GM18526 (cell line): ENCODE data around the gene TDRD10.

Experiments used
- POLR2A ChIP-seq: IDR thresholded peaks from 3 replicates; pipeline ENCODE4 v1.6.1; 2011; ENCODE audit not compliant: insufficient read length; ENCODE audit errors: extremely low read depth

Gene TDRD10

DNA sequence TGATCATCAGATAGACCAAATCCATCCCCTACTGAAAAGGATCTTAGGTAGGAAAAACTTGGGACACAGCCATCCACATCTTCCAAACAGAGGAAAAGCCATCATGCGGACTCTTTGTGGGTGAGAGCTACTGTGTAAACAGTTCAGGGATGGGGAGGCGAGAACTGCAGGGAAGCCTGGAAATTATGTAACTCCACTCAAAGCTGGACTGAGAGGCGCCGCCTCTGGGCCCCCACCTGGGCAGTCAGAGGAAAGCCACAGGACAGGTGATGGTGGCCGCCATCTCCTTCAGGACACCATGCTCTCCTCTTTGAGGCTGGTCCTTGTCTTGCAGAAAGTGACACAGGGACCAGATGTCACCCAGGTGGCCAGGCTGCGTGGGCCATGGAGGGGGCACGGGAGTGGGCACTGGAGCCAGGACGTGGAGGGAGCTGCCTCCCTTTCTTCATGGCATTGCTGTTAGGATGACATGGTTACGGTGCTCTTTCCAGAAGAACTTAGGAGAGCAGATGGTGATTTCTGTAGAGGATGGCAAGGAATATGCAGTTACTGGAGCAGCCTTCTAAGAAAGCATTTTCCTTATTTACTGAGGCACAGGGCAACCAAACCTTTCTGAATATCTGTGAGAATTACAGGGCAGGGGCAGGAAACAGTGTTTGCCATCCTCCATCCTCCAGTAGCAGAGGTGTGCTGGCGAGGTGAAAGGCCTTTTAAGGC lies 32.0 kb upstream of the TDRD10 start:
- TF ChIP-seq POLR2A, result no peak

DNA sequence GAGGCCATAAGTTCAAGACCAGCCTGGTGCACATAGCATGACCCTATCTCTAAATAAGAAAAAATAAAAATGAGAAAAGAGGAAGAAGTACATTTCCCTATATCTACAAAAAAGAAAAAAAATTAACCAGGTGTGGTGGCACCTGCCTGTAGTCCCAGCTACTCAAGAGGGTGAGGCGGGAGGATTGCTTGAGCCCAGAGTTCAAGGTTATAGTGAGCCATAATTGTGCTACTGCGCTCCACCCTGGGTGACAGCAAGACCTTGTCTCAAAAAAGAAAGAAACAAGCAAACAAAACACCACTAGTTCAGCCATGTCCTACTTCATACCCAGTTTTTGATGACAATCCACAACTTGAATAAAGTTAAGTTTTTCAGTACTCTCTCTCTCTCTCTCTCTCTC lies 30.7 kb upstream of the TDRD10 start:
- no peak for TF ChIP-seq POLR2A

DNA sequence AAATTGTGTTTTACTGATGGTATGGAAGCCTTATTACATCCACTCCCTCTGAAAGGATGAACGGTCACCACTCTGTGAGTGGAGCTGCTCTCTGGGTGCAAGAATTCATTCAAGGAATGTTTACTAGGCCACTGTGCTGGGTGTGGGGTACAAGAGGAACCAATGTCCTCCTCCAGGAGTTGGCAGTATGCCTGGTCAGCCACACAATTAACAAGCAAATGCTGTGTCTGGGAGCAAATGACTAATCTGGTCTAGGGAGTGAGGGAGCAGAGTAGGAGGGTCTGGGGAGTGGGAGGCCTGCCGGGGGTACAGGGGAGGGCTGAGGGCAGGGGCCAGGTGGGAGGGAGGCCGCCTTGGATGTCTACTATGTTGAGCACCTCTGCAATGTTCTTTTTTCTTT lies 27.2 kb upstream of the TDRD10 start:
- no peak for TF ChIP-seq POLR2A

DNA sequence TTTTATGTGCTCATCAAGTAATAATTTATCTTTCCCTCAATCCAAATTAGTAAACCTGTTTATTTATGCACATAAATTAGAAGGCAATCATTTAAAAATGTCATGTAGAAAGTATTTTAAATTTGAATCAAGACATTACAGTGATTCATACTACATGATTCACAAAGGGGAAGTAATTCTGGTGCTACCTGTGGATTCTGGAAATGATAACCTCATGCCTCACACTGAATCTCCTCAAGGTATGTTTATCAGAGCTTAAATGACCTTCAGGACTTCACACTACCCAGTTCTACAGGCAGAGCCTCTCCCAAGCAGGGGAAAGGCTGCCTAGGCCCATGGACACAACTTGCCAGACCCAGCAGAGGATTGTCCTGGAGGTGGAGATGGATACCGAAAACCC lies 25.2 kb upstream of the TDRD10 start:
- no peak for TF ChIP-seq POLR2A

DNA sequence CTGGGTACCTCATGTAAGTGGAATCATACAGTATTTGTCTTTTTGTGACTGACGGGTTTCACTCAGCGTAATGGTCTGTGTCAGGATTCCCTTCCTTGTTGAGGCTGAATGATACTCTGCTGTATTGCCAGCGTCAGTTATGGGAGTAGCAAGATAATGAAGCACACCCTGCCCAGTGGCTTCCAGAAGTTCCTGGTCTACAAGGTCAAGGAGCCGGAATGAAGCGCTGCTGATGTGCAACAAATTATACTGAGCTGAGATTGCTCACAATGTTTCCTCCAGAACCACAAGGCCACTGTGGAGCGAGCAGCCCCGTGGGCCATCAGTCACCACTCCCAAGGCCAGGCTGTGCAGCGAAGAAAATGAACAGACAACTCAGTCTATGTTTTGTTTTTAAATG lies 24.0 kb upstream of the TDRD10 start:
- no peak for TF ChIP-seq POLR2A

DNA sequence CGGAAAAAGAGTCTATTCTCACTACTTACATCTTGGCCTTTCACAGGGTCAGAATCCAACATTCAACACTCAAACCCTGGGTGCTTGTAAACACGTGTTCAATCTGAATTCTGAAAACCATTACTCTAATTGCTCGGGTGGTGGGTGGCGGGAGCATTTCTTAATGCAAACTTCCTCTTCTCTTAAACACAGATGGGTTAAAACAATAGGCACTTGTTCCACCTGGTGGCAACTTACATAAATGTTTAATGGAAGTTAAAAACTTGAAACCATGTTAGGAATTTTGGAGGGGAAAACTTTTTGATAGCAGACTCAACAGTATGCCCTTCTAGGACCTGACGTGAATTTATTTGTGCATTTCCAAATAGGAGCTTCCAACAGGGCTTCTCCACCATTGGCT lies 23.4 kb upstream of the TDRD10 start:
- no peak for TF ChIP-seq POLR2A

- no peak for TF ChIP-seq POLR2A
Observed at GRCh38 chr1:154479764-154480421, 22.1 kb upstream of the TDRD10 start.

GRCh38 chr1:154481053-154481452 lies 21.0 kb upstream of the TDRD10 start:
- no peak for TF ChIP-seq POLR2A

- TF ChIP-seq POLR2A, result no peak
Observed at GRCh38 chr1:154483941-154484803, 17.8 kb upstream of the TDRD10 start.

DNA sequence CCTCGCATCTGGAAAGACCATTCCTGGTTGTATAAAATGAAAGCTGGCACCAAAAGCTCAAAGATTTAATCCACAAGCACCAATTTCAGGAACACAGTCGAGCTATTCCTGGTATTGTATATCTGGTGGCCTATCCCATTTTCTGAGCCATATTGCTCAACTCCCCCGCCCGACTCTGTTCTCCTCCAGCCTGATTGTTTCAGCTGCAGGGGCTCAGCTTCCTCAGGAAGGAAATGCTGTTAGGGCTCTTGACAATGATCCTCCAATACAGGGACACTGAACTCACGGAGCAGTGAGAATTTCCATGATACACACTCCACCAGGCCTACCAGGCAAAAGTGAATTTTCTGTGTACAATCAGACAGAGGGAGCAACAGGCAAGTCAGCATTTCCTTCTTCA lies 16.9 kb upstream of the TDRD10 start:
- TF ChIP-seq POLR2A, result no peak

DNA sequence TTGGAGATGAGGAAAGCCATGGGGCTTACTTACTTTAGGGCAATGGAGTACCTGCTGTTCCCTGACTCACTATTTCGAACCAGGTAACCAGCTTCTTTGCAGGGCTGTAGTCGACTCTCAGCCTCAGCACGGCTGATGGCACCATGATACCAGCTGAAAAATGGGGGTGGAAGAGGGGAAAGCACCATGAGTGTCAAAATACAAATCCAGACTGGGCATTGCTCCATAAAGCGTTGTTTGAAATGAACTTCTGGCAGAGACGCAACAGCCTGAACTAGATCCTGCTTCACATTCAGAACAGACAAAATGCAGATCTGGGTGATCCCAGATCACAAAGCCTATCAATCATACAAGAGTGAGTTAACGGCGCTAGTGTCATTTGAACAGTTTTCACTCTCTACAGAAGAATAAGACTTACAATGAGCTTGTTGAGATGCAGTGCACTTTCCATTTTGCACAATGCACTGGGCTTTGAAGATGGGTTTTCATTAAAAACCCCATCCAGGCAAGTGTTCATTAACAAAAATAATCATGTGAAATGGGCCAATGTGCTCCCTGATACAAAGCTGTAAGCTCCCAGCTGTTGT lies 16.0 kb upstream of the TDRD10 start:
- TF ChIP-seq POLR2A, result no peak

- TF ChIP-seq POLR2A, result no peak
Observed at GRCh38 chr1:154488922-154489321, 13.1 kb upstream of the TDRD10 start.

DNA sequence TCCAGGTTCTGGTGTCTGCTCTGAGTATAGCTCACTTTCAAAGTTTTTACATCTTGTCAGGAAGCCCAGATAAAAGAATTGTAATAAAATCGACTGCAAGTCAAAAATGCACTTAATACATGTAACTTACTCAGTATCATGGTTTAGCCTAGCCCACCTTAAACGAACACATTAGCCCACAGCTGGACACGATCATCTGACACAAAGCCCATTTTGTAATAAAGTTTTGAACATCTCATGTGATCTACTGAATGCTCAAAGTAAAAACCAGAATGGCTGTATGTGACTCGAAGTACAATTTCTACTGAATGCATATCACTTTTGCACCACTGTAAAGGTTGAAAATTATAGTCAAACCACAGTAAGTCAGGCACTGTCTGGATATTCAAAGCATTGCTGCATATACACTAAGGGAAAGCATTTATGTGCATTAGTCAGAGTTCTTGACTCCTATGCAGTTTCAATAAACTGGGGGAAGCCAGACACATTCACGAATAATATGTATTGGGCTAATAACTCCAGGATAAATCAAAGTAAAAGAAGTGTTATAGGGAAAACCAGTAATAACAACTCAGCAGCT lies 12.2 kb upstream of the TDRD10 start:
- no peak for TF ChIP-seq POLR2A

- no peak for TF ChIP-seq POLR2A
Observed at GRCh38 chr1:154490317-154490716, 11.7 kb upstream of the TDRD10 start.

DNA sequence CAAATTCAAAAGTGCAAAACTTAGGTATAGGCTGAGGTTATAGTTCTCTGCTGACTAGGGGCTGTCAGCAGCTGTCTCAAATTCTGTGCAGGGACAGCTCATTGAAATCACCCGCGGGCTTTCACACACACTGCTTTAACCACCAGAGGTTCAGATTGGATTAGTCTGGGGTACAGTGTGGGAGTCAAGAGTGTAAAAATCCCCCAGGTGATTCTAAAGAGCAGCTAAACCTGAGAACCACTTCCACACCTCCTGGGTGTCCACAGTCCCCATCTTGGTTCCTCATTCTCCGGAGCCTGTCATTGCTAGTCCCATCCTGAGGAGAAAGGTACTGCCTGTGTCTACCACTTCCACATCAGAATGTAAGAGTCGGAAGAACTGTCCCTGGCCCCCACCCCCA lies 9.9 kb upstream of the TDRD10 start:
- no peak for TF ChIP-seq POLR2A
